CD4-positive, alpha-beta T cell treated with Interleukin-4 for 1 hour (primary cell): ENCODE measurements around the gene PLCD3.
"Not testable (repeated sequence)": the region's sequence is repeated elsewhere in the genome, so short reads cannot be mapped to it uniquely, and the experiment has no call there.

Experiments
- DNase-seq, 2 donors: peaks; one replicate each; pipeline ENCODE4 v3.0.0-alpha.2; 2020 to 2022

PLCD3 gene

DNA sequence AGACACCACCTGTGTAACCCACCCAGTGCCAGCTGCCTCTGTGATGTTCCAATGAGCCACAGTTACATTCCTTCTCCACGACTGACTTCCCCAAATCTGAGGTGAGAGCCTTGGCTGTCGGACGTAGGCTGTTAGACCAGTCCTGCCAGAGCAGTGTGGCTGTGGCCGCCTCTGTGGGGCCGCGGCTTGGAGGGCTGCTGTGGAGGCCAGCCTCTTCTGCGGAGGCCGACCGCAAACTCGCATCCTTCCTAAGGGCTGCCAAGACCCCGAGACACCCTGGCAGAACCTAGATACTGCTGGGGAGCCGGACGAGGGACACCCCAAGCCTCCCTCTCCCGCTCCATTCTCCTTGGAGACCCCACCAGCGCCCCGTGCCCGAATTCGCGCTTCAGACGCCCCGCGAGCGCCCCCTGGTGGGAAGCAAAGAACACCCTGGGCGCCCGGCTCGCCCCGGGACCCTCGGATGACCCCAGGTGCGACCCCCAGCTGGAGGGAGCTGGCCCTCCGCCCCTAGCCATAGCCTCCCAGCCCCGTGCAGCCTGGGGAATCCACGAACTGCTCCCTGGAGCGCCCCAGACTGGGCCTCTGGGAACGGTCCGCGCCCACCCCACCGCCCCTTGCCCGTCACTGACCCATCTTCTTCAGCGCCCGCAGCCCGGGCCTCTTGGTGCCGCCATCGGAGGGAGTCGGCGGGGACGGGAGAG is 547 bp downstream of the PLCD3 start:
- peak in 1 of 2 donors; percentile 36 for DNase-seq

DNA sequence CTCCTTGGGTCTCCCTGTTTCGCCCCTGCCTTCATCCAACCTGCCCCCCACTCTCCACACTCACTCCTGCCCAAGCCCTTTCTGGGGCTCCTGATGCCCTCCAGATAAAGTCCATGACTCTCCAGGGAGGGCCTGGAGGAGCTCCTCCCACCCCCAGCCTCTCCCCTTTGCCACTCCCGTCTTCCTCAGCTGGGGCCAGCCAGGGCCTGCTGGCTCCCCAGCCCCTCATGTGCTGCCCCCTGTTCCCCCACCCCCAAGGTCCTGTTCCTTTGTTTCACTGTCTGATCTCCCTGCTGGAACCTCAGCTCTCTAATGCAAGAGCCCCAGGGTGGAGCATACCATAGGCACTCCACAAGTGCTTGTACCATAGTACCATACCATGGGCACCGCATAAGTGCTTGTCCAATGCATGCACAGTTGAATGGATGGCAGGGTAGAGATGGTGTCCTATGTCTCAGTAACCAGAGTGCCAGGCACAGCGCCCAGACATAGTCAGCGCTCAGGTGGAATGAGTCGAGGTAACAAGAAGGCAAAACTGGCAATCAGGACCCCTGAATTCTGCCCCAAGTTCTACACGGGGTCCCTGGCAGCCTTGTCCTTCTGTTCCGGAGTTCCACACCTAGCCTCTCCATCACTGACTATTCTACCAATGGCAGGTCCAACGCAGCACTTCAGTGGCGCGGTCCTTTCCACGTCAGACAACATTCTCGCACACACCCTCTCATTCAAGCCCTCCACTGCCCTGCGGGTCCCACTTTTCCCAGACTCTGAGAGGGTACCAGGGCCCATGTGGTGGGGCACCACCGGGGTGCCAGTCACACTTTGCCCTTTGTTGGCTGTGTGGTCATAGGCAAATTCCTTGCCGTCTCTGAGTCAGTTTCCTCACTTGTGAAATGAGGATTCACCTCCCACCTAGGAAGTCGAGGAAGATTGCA is 1.4 kb downstream of the PLCD3 start:
- no peak for DNase-seq

DNA sequence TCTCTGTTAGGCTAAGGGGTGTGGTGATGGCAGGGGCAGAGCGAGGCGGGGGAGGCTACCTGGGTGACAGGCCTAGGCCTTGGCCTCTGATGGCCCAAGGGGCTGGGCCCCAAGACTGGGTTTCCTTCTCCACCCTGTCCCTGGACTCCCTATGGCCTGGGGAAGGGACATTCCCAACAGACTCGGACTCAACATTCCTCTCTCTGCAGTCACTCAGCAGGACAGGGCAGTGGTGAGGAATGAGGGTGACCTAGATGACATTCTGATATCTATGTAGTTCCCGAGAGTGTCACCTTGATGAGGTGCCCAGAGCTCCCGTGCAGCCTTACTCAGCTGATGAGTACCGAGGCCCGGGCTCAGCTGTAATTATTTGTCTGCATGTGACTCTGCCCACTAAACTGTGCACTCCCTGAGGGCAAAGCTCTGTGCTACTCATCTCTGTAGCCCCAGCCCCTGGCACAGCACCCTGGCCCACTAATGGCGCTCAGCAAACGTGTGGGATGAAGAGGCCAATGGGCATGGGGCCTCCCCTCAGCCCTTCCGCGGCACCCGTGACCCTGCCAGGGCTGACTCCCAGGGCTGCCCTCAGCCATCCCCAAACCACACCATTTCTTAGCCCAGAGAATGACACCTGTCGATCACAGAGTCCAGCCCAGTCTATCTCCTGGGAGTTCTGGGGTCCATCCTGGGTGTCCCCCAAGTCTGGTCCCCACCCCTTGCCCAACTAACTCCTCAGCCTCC is 2.2 kb downstream of the PLCD3 start:
- no peak for DNase-seq

DNA sequence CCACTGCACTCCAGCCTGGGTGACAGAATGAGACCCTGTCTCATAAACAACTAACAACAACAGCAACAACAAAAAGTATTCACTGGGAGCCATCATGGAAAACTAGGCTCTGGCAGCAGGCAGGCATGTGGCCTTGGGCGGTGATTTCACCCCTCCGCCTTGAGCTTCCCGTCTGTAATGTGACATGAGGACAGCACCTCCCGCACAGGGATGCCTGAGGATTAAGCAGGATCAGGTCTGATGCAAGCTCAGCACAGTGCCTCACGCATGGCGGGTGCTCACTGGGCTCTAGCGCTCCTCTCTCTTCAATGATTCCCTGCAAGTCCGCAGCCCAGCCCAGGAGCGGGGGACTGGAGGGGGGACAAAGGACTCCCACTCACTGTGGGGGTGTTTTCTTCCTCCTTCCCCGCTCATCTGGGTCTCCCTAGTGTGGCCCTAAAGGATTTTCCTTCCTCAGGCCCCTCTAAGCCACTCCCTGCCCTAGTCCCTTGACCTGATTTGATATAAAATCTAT is 2.8 kb downstream of the PLCD3 start:
- no peak for DNase-seq

DNA sequence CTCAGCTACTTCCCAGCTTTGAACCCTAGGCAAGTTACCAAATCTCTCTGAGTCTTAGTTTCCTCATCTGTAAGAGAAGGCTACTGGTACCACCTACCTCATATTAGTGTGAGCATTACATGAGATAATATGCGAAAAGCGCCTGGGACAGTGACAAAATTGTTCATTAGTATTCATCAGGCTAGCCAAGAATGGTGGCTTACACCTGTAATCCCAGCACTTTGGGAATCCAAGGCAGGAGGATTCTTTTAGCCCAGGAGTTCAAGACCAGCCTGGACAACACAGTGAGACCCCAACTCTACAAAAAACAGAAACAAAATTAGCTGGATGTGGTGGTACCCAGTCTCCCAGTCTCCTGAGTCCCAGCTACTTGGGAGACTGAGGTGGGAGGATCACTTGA is 3.3 kb downstream of the PLCD3 start:
- DNase-seq = no peak

DNA sequence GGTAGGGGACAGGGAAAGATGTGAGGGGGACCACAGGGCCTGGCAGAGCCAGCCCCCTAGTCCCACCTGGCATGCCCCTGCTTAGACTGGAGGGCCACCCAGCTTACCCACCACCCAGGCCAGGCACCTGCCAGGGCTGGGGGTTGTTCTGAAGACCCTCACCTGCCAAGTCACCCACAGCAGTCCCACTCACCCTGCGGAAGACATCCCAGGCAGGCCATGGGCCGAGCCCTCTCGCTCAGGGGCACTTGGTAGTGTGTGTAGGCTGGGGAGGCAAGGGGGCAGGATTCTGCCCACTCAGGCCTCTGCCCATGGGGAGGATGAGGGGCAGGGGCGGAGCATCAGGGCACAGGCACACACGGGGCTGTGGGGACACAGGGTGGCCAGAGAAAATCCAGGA is 4.0 kb downstream of the PLCD3 start:
- DNase-seq = no peak

DNA sequence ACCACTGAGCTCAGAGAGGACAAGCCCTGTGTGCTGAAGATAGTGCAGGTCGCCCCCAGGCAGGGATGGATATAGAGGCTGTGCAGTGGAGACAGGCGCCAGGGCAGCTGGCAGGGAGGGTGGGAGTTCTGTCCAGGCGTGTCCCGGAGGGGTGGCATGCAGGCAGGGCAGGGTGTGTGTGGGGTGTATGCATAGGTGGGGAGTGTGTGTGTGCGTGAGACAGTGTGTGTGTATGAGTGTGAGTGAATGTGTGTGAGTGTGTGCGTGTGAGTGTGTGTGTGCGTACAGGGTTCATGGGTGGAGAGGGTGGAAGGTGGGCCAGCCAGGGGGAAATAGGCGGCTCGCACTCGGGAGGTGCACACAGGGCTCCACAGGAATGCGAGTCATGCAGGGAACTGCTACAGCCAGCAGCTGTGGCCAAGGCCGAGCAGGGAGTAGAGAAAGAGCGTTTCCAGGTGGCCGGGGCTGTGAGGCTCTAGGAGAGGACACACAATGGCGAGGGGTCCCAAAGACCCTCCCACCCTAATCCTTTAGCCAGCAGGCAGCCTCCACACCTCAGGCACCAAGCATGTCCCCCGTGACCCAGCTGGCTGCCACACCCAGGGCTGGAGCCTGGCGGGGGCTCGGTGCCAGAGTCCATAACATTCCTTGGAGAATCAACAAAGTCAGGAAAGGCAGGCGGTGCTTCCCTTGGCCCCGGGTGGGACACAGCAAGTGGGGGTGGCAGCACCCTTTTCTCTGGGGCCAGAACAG is 4.6 kb downstream of the PLCD3 start:
- no peak for DNase-seq

DNA sequence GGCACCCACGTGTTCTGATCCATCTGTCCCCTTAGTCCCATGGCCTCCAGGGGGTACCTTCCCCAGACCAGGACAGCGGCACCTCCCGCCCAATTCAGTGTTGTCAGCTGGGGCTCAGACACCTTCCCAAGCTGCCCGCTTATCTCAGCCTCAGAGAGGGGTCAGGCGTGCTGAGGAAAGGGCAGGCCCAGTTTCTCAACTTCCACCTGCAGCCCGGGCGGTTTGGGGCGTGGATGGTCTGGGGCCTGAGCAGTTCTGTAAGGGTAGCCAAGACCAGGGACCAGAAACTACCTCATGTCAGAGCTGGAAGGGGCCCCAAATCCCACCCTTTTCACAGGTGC is 5.1 kb downstream of the PLCD3 start:
- DNase-seq = no peak

DNA sequence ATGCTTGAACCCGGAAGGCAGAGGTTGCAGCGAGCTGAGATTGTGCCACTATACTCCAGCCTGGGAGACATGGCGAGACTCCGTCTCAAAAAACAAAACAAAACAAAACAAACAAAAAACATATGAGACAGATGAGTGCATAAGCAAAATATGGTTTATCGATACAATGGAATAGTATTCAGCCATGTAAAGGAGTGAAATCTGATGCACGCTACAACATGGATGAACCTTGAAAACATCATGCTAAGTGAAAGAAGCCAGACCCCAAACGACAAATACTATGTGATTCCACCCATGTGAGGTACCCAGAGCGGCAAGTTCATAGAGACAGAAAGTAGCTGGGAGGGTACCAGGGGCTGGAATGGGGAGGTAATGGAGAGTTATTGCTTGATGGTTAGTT is 6.8 kb downstream of the PLCD3 start:
- no peak for DNase-seq

DNA sequence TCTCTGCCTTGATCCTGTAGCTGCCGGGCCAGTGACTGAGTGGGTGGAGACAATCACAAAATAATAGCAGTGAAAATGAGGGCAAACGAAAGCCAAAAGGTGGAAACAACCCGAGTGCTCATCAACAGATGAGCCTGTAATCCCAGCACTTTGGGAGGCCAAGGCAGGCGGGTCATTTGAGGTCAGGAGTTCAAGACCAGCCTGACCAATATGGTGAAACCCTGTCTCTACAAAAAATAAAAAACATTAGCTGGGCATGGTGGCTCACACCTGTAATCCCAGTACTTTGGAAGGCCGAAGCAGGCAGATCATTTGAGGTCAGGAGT is 7.6 kb downstream of the PLCD3 start:
- not testable (repeated sequence) for DNase-seq

DNA sequence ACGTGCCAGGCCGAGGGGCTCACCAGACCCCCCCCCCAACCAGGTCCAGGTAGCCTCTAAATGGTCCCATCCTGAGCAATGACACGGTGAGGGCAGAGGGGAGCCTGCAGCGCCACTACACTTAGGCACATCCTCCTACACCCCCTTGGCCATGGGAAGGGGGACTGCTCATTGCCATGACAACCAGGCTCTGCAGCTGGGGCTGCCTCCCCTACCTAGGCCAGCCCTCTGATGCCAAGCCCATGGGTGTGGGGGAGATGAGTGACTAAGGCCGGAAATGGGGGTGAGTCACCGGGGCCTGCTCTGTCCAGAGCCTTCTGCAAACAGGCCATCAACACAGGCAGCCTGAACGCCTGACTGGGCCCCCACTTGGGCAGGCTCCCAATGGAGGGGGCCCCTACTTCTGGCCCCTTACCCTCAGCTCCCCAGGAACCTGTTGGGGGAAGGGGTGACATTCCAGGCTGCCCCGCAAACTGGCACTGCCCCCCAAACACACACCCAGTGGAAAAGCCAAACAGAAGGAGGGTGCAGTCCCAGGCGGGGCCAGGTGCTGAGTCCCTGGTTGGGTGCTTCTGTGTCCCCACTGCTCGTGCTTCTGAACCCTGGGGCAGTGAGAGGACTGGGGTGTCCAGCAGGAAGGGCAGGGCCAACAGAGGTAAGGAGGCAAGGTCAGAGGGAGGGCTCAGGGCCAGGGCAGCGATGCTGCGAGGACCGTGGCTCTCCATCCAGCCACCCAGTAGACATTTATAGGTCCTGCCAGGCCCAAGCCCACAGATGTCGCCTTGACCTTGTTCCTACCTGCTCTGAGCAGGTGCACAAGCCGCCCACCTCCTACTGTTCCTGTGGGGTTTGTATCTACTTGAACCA is 8.2 kb downstream of the PLCD3 start:
- DNase-seq = peak; percentile 13 to 69

DNA sequence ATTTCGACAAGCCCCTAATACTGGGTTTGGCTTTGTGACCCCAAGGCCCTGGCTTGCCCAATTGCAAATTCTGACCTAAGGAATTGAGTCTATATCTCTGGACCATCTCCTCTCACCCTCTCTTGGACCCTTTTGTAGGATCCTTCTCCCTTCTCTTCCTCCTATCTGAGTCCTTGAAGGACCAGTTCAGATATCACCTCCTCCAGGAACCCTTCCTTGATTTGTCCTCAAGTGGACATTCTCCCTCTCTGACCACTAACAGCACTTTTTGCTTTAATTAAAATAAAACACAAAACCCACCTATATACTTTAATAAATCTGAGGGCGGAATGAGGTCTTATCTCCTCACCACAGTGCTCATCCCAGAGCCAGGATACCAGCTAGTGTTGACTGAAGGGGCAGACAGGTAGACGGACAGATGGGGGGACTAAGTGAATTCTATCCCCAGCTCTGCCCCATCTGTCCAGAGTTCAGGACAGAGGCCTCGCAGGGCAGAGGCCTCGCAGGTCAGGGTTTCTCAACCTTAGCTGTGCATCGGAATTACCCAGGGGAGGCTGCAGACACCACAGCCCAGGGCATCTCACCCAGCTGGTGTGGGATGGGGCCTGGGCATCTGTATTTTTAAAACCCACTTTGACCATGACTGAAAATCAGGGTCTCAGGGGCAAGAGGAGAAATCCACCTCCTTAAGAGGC is 9.1 kb downstream of the PLCD3 start:
- no peak for DNase-seq

DNA sequence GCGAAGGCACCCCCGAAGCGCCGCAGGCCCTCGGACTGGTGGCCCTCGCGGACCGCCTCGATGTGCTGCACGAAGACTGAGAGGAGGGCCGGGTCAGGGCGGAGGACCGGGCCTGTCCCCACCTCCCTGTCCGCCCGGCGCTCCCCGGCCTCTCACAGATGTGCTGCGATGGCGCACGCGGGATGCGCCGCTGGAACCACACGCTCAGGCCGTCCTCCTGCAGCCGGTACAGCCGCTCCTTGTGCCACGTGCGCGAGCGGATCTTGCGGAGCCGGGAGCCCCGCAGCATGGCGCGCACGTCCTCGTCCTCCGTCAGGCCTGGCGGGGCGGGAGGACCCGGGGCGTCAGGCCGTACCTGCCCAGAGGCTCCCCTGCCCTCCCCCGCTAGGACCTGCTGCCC is 11.3 kb downstream of the PLCD3 start:
- no peak for DNase-seq

DNA sequence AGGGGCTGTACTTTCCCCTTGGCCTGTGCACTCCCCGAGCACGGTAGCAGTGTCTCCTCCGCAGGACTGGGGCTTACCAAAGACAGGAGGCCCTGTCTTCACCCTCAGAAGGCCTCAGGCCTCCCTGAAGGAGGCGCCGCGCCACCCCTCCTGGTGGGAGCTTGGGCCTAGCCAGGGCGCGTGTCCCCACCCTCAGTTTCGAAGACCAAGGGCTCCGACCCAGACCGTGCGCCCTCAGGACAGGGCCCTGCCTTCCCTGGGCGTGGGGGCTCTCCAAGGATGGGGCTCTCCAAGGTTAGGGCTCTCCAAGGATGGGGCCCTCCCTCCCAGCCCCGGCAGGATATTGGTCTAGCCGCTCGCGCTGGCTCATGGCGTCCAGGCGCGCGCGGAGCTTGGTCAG is 11.8 kb downstream of the PLCD3 start:
- DNase-seq = no peak

DNA sequence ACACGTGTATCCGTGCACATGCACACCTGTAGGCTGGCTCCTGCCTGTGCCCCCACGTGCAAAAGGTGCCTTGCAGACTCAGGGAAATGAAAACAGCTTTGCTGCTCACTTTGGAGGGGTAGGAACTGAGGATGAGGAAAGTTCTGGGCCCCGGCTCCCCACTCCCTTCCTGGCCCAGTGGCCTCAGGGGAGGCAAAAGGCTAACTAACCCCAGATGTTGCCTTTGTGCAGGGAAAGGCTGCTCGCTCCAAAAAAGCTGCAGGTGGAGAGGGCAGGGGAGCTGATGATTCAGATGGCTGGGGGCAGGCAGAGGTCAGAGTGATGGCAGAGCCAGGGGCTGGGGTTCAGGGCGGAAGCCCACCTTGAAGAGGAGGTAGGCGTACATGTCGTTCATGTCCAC is 12.4 kb downstream of the PLCD3 start:
- DNase-seq = no peak

DNA sequence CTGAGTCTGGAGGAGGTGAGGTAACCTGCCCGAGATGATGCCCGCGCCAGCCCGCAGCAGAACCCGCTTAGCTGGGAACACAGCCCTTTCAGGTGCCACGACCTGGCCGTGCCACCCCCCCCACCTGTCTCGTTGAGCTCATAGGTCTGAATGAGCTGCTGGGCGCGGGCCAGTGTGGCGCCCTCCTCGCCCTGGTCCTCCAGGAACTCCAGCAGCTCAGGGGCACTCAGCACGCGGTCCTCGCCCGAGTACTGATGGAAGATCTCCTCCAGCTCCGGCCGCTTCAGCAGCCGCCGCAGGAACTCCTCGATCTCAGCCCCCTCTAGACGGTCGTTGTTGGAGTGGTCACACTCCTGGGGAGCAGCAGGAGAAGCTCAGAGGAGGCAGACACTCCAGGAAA is 13.6 kb downstream of the PLCD3 start:
- DNase-seq = no peak

DNA sequence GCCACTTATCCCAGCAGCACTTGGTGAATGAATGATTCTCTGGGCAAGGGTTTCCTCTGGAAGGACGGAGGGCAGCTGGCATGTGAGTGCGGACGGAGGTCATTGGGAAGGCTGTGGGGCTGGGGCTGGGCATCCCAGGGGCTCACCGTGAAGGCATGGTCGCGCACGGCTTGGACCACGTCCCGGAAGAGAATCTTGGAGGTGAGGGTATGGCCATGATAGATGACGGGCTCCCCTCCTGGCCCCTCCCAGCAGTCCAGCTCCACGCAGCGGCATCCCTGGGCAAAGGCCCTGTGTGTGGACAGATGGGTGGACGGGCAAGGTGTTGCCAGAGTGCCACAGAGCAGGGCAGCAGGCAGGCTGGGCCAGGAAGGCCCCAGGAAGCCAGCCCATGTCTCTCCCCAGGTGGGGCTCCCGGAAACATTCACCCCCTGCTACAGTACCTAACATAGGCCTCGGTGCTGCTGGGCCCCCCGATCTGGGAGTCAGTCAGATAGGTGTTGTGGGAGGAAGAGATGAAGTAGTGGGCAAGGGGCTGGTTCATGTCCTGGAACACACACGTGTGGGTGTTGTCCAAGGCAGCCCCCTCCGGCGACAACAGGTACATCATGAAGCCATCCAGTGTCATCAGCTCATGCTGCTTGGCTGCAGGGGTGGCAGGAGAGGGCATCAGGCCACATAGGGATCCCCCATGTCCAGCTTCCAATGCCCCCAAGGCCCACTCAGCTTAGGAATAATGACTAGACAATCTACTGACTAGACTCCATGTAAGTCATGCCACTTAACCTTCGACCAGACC is 14.3 kb downstream of the PLCD3 start:
- DNase-seq = no peak

DNA sequence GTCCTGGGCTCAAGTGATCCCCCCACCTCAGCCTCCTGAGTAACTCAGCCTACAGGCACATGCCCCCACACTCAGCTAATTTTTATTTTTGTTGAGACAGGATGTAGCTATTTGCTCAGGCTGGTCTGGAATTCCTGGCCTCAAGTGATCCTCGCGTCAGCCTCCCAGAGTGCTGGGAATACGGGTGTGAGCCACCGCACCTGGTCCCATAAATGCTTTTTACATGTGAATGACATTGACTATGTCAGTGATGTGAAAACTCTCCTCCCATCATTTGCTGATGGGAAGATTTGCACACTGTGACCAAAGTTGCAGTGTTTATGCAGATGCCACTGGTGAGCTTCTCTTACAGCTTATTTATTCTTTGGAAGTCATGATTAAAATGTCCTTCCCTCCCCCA is 15.0 kb downstream of the PLCD3 start:
- no peak for DNase-seq

DNA sequence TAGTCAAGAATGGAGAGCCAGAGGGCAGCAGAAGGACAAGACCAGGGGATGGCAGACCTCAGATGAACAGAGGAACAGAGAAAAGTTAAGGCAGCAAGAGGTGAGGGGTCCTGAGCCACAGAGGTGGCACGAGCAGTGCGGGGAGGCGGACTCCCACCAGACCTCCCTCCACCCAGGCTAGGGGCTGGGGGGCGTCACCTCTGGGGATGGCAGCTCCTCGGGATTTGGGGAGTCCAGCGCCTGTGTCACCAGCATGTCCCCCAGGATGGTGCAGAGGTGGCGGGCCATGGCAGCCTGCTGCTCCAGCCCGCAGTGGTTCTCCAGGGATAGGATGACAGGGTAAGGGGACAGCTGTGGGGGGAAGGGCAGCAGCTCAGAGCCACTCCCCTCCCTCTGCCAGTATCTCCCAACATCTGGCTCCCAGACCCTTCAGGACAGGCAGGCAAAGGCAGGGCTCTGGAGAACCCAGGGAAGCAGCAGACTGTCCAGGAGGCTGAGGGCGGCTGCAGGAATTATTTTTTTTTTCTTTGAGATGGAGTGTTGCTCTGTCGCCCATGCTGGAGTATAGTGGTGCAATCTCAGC is 15.8 kb downstream of the PLCD3 start:
- DNase-seq = no peak

DNA sequence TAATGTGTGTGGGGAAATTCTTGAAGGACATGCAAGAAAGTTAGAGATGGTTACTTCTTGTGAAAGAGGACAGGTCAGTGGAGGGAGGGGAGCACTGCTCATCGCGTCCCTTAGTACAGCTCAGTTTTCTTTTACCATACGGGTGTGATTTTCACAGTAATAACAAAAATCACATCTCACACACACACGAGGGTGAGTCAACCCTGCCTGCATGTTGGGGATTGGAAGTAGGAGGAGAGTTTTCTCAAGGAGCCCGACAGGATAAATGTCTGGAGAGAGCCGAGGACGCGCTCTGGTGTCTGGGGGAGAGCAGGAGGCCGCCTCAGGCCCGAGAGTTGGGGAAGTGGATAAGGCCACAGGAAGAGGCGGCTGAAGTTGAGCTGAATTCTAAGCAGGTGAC is 16.4 kb downstream of the PLCD3 start:
- DNase-seq = no peak
